MM.1S (cell line): ENCODE results near the gene PDCD5.

Experiments used
- CTCF ChIP-seq: fragments of 300-600 bp; sonication (generic); IDR thresholded peaks from 2 replicates; pipeline ENCODE4 v1.5.1; 2016; ENCODE audit warnings: antibody characterized with exemption, low read length, mixed read lengths
- EZH2phosphoT487 ChIP-seq: fragments of 300-600 bp; sonication (generic); IDR thresholded peaks from 2 replicates; pipeline ENCODE4 v1.6.1; 2018; ENCODE audit warnings: antibody characterized with exemption, low read length

GRCh38 chr19:32631381-32631780, 50.4 kb downstream of the PDCD5 start:
- TF ChIP-seq CTCF (no peak), EZH2phosphoT487 (no peak)
